ENCODE results near the gene TRMT13.

TRMT13 gene

GRCh38 chr1:100132566-100133477 lies at the start of gene TRMT13, which contains the start of gene SASS6:
TSS of gene TRMT13 (plus strand) at chr1:100133163. CDS start at chr1:100133169, 6 bp downstream.
TSS of gene SASS6 (minus strand) at chr1:100132930. CDS start at chr1:100132814, 116 bp downstream.
- peak; percentile 100 for DNase-seq

GRCh38 chr1:100087396-100087795 lies 45.6 kb upstream of the TRMT13 start:
- no peak for DNase-seq

GRCh38 chr1:100089082-100089481 lies 43.9 kb upstream of the TRMT13 start:
- DNase-seq, result no peak

GRCh38 chr1:100090471-100090870 lies 42.5 kb upstream of the TRMT13 start:
- no peak for DNase-seq

- DNase-seq, result peak; percentile 41
These were observed 32.8 kb upstream of the TRMT13 start for GRCh38 chr1:100100202-100100601.

GRCh38 chr1:100101564-100101963 lies 31.4 kb upstream of the TRMT13 start:
- DNase-seq, result no peak

- no peak for DNase-seq
These were observed 25.3 kb upstream of the TRMT13 start for GRCh38 chr1:100107696-100108095.

GRCh38 chr1:100109554-100110066 lies 23.4 kb upstream of the TRMT13 start:
- no peak for DNase-seq

GRCh38 chr1:100115524-100115923 lies 17.4 kb upstream of the TRMT13 start:
- DNase-seq, result no peak

GRCh38 chr1:100122177-100122576 lies 10.8 kb upstream of the TRMT13 start:
- no peak for DNase-seq

GRCh38 chr1:100127226-100127625 lies 5.7 kb upstream of the TRMT13 start:
- DNase-seq, result no peak

- peak; percentile 21 for DNase-seq
These were observed 2.3 kb upstream of the TRMT13 start for GRCh38 chr1:100130552-100131077.

GRCh38 chr1:100131623-100132022 lies 1.3 kb upstream of the TRMT13 start:
- no peak for DNase-seq

GRCh38 chr1:100134872-100135271 lies 1.9 kb downstream of the TRMT13 start:
- peak; percentile 33 for DNase-seq

- no peak for DNase-seq
These were observed 4.6 kb downstream of the TRMT13 start for GRCh38 chr1:100137602-100138001.

- no peak for DNase-seq
These were observed 8.2 kb downstream of the TRMT13 start for GRCh38 chr1:100141192-100141591.

GRCh38 chr1:100142343-100142742 lies 9.4 kb downstream of the TRMT13 start:
- DNase-seq, result no peak

- no peak for DNase-seq
These were observed 12.2 kb downstream of the TRMT13 start for GRCh38 chr1:100145116-100145515.

GRCh38 chr1:100146958-100147357 lies 14.0 kb downstream of the TRMT13 start:
- no peak for DNase-seq

GRCh38 chr1:100147875-100148274 lies 14.9 kb downstream of the TRMT13 start:
- no peak for DNase-seq

- DNase-seq, result no peak
These were observed 18.7 kb downstream of the TRMT13 start for GRCh38 chr1:100151679-100152078.

- DNase-seq, result no peak
These were observed 19.3 kb downstream of the TRMT13 start for GRCh38 chr1:100152271-100152670.

GRCh38 chr1:100162881-100163280 lies 29.9 kb downstream of the TRMT13 start:
- DNase-seq, result no peak

GRCh38 chr1:100164216-100164615 lies 31.3 kb downstream of the TRMT13 start:
- no peak for DNase-seq

Data from hematopoietic multipotent progenitor cell treated with erythropoietin and hydrocortisone succinate and interleukin-3 and kit ligand, for 4 days (in vitro differentiated cells).